ENCODE measurements around the gene SLC25A17. TPM values are rescaled to one million over a fixed set of nuclear protein-coding genes. Genes with fewer than 3 reads are reported as not detected.

The SLC25A17 gene
- total RNA-seq, 1 donor from 2014 or later, result 25.6 TPM

- DNase-seq (ENCODE audit: low spot score), result no peak
Observed at GRCh38 chr22:40757071-40757470, 62.1 kb downstream of the SLC25A17 start.

- no peak for DNase-seq (ENCODE audit: low spot score)
Observed at GRCh38 chr22:40753114-40753513, 66.0 kb downstream of the SLC25A17 start.

GRCh38 chr22:40751250-40751649 is 67.9 kb downstream of the SLC25A17 start:
- DNase-seq (ENCODE audit: low spot score), result no peak

- DNase-seq (ENCODE audit: low spot score), result no peak
Observed at GRCh38 chr22:40749829-40750228, 69.3 kb downstream of the SLC25A17 start.

GRCh38 chr22:40748388-40749355 is 70.5 kb downstream of the SLC25A17 start:
- no peak for DNase-seq (ENCODE audit: low spot score)

- no peak for DNase-seq (ENCODE audit: low spot score)
Observed at GRCh38 chr22:40747361-40747760, 71.8 kb downstream of the SLC25A17 start.

GRCh38 chr22:40746428-40747220 is 72.5 kb downstream of the SLC25A17 start:
- no peak for DNase-seq (ENCODE audit: low spot score)

GRCh38 chr22:40743768-40744167 is 75.4 kb downstream of the SLC25A17 start:
- DNase-seq (ENCODE audit: low spot score), result no peak

- no peak for DNase-seq (ENCODE audit: low spot score)
Observed at GRCh38 chr22:40741116-40741515, 78.0 kb downstream of the SLC25A17 start.

- no peak for DNase-seq (ENCODE audit: low spot score)
Observed at GRCh38 chr22:40739721-40740120, 79.4 kb downstream of the SLC25A17 start.

GRCh38 chr22:40733919-40734318 is 85.2 kb downstream of the SLC25A17 start:
- no peak for DNase-seq (ENCODE audit: low spot score)

- no peak for DNase-seq (ENCODE audit: low spot score)
Observed at GRCh38 chr22:40732999-40733292, 86.2 kb downstream of the SLC25A17 start.

GRCh38 chr22:40729284-40729683 is 89.9 kb downstream of the SLC25A17 start:
- DNase-seq (ENCODE audit: low spot score), result no peak

- DNase-seq (ENCODE audit: low spot score), result peak; percentile 80
Observed at GRCh38 chr22:40728731-40729189, 90.4 kb downstream of the SLC25A17 start.

GRCh38 chr22:40727964-40728615 is 91.1 kb downstream of the SLC25A17 start:
- no peak for DNase-seq (ENCODE audit: low spot score)

- no peak for DNase-seq (ENCODE audit: low spot score)
Observed at GRCh38 chr22:40727070-40727963, 91.8 kb downstream of the SLC25A17 start.

GRCh38 chr22:40726514-40726913 is 92.6 kb downstream of the SLC25A17 start:
- no peak for DNase-seq (ENCODE audit: low spot score)

GRCh38 chr22:40723396-40723933 is 95.7 kb downstream of the SLC25A17 start:
- DNase-seq (ENCODE audit: low spot score), result no peak

- no peak for DNase-seq (ENCODE audit: low spot score)
Observed at GRCh38 chr22:40721266-40721665, 97.9 kb downstream of the SLC25A17 start.

GRCh38 chr22:40720538-40721256 is 98.4 kb downstream of the SLC25A17 start:
- DNase-seq (ENCODE audit: low spot score), result no peak

All from ureter (tissue), 1 donor.